Upper lobe of left lung (tissue), 4 donors: ENCODE data around the gene CNP.

Source experiments
- CTCF ChIP-seq, 6 experiments: fragments of 450-650 bp in 4 of 6; fragments of 200-600 bp in 2 of 6; sonication (generic) in 2 of 6; IDR thresholded peaks; one replicate each; pipeline ENCODE4 v1.5.1; 2016 to 2019; ENCODE audit warnings: antibody characterized with exemption in 6 of 6
- EP300 ChIP-seq, 4 donors: sonication (generic); formaldehyde crosslinking; IDR thresholded peaks; one replicate each; pipeline ENCODE4 v1.5.1; 2017; ENCODE audit warnings: antibody characterized with exemption in 4 of 4, control low read depth in 2 of 4
- POLR2A ChIP-seq, 4 donors: fragments of 450-650 bp; IDR thresholded peaks; one replicate each; pipeline ENCODE4 v1.5.1; 2016 to 2017; ENCODE audit warnings: antibody characterized with exemption in 4 of 4, mild to moderate bottlenecking in 2 of 4
- POLR2AphosphoS5 ChIP-seq, 2 donors: sonication (generic); formaldehyde crosslinking; IDR thresholded peaks; one replicate each; pipeline ENCODE4 v1.5.1; 2017; ENCODE audit warnings: antibody characterized with exemption in 2 of 2

GRCh38 chr17:41928693-41929251 is 37.8 kb upstream of the CNP start:
- no peak for TF ChIP-seq POLR2A (IDR thresholded peaks at IDR 0.05)
- TF ChIP-seq EP300 (IDR thresholded peaks at IDR 0.05), result no peak
- no peak for TF ChIP-seq CTCF (IDR thresholded peaks at IDR 0.05)
- no peak for TF ChIP-seq POLR2AphosphoS5 (IDR thresholded peaks at IDR 0.05)
